ENCODE results near the gene METTL6. TPM values are rescaled to one million over a fixed set of nuclear protein-coding genes. Genes with fewer than 3 reads are reported as not detected.
"Not testable (repeated sequence)": the region's sequence is repeated elsewhere in the genome, so short reads cannot be mapped to it uniquely, and the experiment has no call there.

Gene METTL6
- total and polyA plus RNA-seq, 4 donors, result 8.6 to 35.4 (median 13.2) TPM

DNA sequence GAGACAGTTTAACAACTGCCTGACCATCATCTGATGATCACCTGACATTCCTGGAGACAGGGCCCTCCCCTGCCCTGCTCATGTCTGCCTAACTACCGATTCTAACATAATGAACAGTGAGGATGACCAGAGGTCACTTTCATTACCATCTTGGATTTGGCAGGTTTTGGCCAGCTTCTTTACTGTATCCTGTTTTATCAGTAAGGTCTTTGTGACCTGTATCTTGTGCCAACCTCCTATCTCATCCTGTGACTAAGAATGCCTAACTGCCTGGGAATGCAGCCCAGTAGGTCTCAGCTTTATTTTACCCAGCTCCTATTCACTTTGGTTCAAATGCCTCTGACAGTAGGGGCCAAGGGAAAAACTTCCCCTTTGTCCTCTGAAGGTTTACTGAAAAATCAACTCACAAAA is 40.2 kb downstream of the METTL6 start:
- WGBS, 2 donors, result 59 to 90% methylated on average over 1 of the region's 1 CpG
- peaks cover 0 to 2% (median 0%) of the 10 kb centered on the region in 5 donors for H3K4me1 ChIP-seq (ENCODE audit: control insufficient read depth in 5 of 5, insufficient read depth in 5 of 5, low read length in 5 of 5)
- H3K4me3 ChIP-seq, result no peak overlapping the region
- no peak for ATAC-seq (ENCODE audit: insufficient read depth, low FRiP score)
- peak overlapping the region; percentile 40 to 51 for H3K27ac ChIP-seq (ENCODE audit: low read depth in 1 of 2, low read length in 1 of 2)
- DNase-seq, result no peak
- H3K9ac ChIP-seq (ENCODE audit: insufficient read depth in 1 of 2, low read length in 2 of 2), result no peak overlapping the region
- no peaks in the 10 kb centered on the region for H3K27me3 ChIP-seq (ENCODE audit: control insufficient read depth in 3 of 3, insufficient read depth in 3 of 3, low read length in 2 of 3)
- TF ChIP-seq CTCF (IDR thresholded peaks at IDR 0.05; ENCODE audit: control extremely low read depth, extremely low read depth), result no peak
- H3K9me3 ChIP-seq (ENCODE audit: control insufficient read depth in 4 of 4, insufficient read depth in 3 of 4, low read length in 3 of 4), result peaks cover 0 to 4% (median under 1%) of the 10 kb centered on the region in 4 donors
- no peaks in the 10 kb centered on the region for H3K36me3 ChIP-seq (ENCODE audit: control insufficient read depth in 4 of 4, insufficient read depth in 4 of 4, low read length in 4 of 4)

GRCh38 chr3:15386654-15386955 is 40.7 kb downstream of the METTL6 start:
- H3K27ac ChIP-seq (ENCODE audit: low read depth in 1 of 2, low read length in 1 of 2), result peak overlapping the region in 1 of 2 donors; percentile 40
- H3K36me3 ChIP-seq (ENCODE audit: control insufficient read depth in 4 of 4, insufficient read depth in 4 of 4, low read length in 4 of 4); H3K9me3 ChIP-seq (ENCODE audit: control insufficient read depth in 4 of 4, insufficient read depth in 3 of 4, low read length in 3 of 4); H3K27me3 ChIP-seq (ENCODE audit: control insufficient read depth in 3 of 3, insufficient read depth in 3 of 3, low read length in 2 of 3); H3K9ac ChIP-seq (ENCODE audit: insufficient read depth in 1 of 2, low read length in 2 of 2); H3K4me3 ChIP-seq; DNase-seq; H3K4me1 ChIP-seq (ENCODE audit: control insufficient read depth in 5 of 5, insufficient read depth in 5 of 5, low read length in 5 of 5): not testable (repeated sequence)
- 64 to 70% methylated on average over 5 of the region's 5 CpGs for WGBS, 2 donors
- peak; percentile 82 for ATAC-seq (ENCODE audit: insufficient read depth, low FRiP score)

- DNase-seq, result no peak
- WGBS, 2 donors, result 90 to 100% methylated on average over 1 of the region's 1 CpG
- no peak for TF ChIP-seq CTCF (IDR thresholded peaks at IDR 0.05; ENCODE audit: control extremely low read depth, extremely low read depth)
- H3K36me3 ChIP-seq (ENCODE audit: control insufficient read depth in 4 of 4, insufficient read depth in 4 of 4, low read length in 4 of 4), result no peaks in the 10 kb centered on the region
- no peak overlapping the region for H3K4me3 ChIP-seq
- H3K9me3 ChIP-seq (ENCODE audit: control insufficient read depth in 4 of 4, insufficient read depth in 3 of 4, low read length in 3 of 4), result peaks cover 0 to 4% (median under 1%) of the 10 kb centered on the region in 4 donors
- H3K27me3 ChIP-seq (ENCODE audit: control insufficient read depth in 3 of 3, insufficient read depth in 3 of 3, low read length in 2 of 3), result no peaks in the 10 kb centered on the region
- H3K27ac ChIP-seq (ENCODE audit: low read depth in 1 of 2, low read length in 1 of 2), result no peak overlapping the region
- H3K9ac ChIP-seq (ENCODE audit: insufficient read depth in 1 of 2, low read length in 2 of 2), result no peak overlapping the region
- no peak for ATAC-seq (ENCODE audit: insufficient read depth, low FRiP score)
- H3K4me1 ChIP-seq (ENCODE audit: control insufficient read depth in 5 of 5, insufficient read depth in 5 of 5, low read length in 5 of 5), result peaks cover 0 to 2% (median 0%) of the 10 kb centered on the region in 5 donors
These were observed 41.3 kb downstream of the METTL6 start for GRCh38 chr3:15385901-15386653.

DNA sequence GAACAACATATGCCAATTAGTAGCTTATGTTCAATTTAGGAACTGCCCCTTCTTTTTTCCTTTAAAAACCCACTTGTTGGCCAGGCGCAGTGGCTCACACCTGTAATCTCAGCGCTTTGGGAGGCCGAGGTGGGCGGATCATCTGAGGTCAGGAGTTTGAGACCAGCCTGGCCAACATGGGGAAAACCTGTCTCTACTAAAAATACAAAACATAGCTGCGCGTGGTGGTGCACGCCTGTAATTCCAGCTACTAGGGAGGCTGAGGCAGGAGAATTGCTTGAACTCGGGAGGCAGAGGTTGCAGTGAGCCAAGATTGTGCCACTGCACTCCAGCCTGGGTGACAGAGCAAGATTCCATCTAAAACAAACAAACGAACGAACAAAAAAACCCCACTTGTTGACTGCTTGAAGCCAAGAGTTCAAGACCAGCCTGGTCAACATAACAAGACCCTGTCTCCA is 42.1 kb downstream of the METTL6 start:
- H3K9ac ChIP-seq (ENCODE audit: insufficient read depth in 1 of 2, low read length in 2 of 2); H3K4me1 ChIP-seq (ENCODE audit: control insufficient read depth in 5 of 5, insufficient read depth in 5 of 5, low read length in 5 of 5); H3K36me3 ChIP-seq (ENCODE audit: control insufficient read depth in 4 of 4, insufficient read depth in 4 of 4, low read length in 4 of 4); H3K9me3 ChIP-seq (ENCODE audit: control insufficient read depth in 4 of 4, insufficient read depth in 3 of 4, low read length in 3 of 4); H3K4me3 ChIP-seq; DNase-seq; ATAC-seq (ENCODE audit: insufficient read depth, low FRiP score); H3K27ac ChIP-seq (ENCODE audit: low read depth in 1 of 2, low read length in 1 of 2); H3K27me3 ChIP-seq (ENCODE audit: control insufficient read depth in 3 of 3, insufficient read depth in 3 of 3, low read length in 2 of 3): not testable (repeated sequence)
- 84 to 89% methylated on average over 10 of the region's 10 CpGs for WGBS, 2 donors
